Tibial artery (tissue), 4 donors: ENCODE results near the gene B3GLCT.

Experiments used
- DNase-seq, 2 donors: peaks; one replicate each; pipeline ENCODE4 v3.0.0-alpha.2; 2019
- H3K27ac ChIP-seq, 2 donors: fragments of 200-600 bp; sonication (generic) in 1 of 2; 1 replicate in 1 of 2; 2 replicates in 1 of 2; pipeline ENCODE4 v1.5.1; 2018 to 2019; ENCODE audit warnings: mild to moderate bottlenecking in 1 of 2
- H3K27me3 ChIP-seq, 2 donors: fragments of 200-600 bp; sonication (generic) in 1 of 2; one replicate each; pipeline versions ENCODE4 v1.5.1 to v1.6.0; 2016 to 2019
- H3K36me3 ChIP-seq, 3 donors: fragments of 200-600 bp; sonication (generic) in 2 of 3; one replicate each; pipeline ENCODE4 v1.5.1; 2016 to 2019; ENCODE audit warnings: mild to moderate bottlenecking in 2 of 3
- H3K4me1 ChIP-seq, 4 donors: fragments of 200-600 bp; sonication (generic) in 2 of 4; 1 replicate in 3 of 4; 2 replicates in 1 of 4; pipeline ENCODE4 v1.5.1; 2016 to 2019
- H3K4me3 ChIP-seq, 2 donors: fragments of 200-600 bp; sonication (generic) in 1 of 2; 1 replicate in 1 of 2; 2 replicates in 1 of 2; pipeline ENCODE4 v1.5.1; 2018 to 2019; ENCODE audit warnings: mild to moderate bottlenecking in 2 of 2
- H3K9me3 ChIP-seq, 3 donors: fragments of 200-600 bp; sonication (generic) in 1 of 3; one replicate each; pipeline ENCODE4 v1.5.1; 2016 to 2019
- CTCF ChIP-seq, 2 experiments: fragments of 200-600 bp in 1 of 2; fragments of 450-650 bp in 1 of 2; IDR thresholded peaks; one replicate each; pipeline ENCODE4 v1.5.1; 2017 to 2019; ENCODE audit warnings: antibody characterized with exemption in 2 of 2, mild to moderate bottlenecking in 1 of 2, moderate library complexity in 1 of 2
- intact Hi-C: fragments of 100-400 bp; cut with DNase I; formaldehyde crosslinking; loops from one replicate; pipeline ENCODE4 v1.15.0; 2023; ENCODE audit warnings: low total_unique reads

Gene B3GLCT

DNA sequence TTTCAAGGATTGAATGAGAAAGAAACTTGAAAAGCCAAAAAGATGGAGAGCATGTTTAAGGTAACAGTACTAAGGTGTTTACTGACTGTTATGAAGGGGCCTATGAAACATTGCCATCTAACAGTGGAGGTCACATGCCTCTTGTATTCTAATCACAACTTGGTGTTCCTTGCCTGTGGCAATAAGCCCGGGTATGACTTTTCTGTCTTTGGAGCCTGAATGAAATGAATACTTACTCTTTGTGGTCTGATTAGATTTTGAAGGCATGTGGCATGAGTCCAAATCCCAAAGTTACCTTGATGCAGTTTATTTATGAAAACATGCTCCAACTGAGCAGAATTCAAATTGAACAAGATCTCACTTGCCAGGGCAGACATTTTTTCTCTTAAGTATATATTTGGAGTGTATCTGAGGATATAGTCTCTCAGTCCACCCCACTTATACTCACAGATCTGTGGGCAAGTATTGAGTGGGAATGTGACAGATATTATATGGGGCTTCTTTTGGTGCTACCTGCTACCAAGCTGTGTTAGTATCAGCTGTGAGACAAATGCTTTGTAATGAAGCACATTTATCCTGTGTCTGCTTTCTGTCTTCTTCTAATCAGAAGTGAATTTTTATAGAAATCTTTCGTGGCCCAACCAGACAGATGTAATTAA is 67.5 kb downstream of the B3GLCT start:
- Histone ChIP-seq H3K4me3 (no peak overlapping the region), H3K36me3 (peaks cover 41 to 52% (median 51%) of the 10 kb centered on the region in 3 donors)

DNA sequence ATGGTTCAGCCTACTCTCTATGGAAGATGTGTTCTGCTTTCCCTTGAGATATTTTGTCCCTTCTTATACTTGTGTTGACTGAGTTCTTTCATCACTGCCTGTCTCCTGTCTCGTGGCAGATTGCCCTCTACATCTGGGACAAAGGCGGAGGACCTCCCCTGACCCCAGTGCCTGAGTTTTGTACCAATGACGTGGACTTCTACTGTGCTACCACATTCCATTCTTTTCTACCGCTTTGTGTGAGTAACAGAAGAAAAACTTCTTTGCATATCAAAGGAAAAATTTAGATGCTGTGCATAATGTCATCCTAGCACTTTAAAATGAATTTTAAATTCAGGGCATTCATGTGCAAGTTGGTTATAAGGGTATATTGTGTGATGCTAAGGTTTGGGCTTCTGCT is 74.6 kb downstream of the B3GLCT start:
- Histone ChIP-seq H3K36me3 (peaks cover 28 to 35% (median 35%) of the 10 kb centered on the region in 3 donors), H3K9me3 (peaks cover 0 to 8% (median 0%) of the 10 kb centered on the region in 3 donors), H3K27me3 (no peaks in the 10 kb centered on the region), H3K4me3 (no peak overlapping the region), H3K4me1 (peaks cover 0 to 4% (median 0%) of the 10 kb centered on the region in 4 donors), H3K27ac (no peak overlapping the region)
- DNase-seq: no peak
- TF ChIP-seq CTCF (IDR thresholded peaks at IDR 0.05): no peak
- intact Hi-C loops: no loop called here

More for the DNA sequence above, 67.5 kb downstream of the B3GLCT start:
- Histone ChIP-seq H3K27ac (no peak overlapping the region), H3K27me3 (no peaks in the 10 kb centered on the region), H3K4me1 (no peaks in the 10 kb centered on the region), H3K9me3 (peaks cover 0 to 8% (median 0%) of the 10 kb centered on the region in 3 donors)
- DNase-seq: no peak
- TF ChIP-seq CTCF (IDR thresholded peaks at IDR 0.05): no peak
- intact Hi-C loops: no loop called here

GRCh38 chr13:31276421-31276820 is 76.6 kb downstream of the B3GLCT start:
- Histone ChIP-seq H3K4me1 (peaks cover 0 to 4% (median 0%) of the 10 kb centered on the region in 4 donors), H3K36me3 (peaks cover 10 to 17% (median 16%) of the 10 kb centered on the region in 3 donors), H3K27me3 (no peaks in the 10 kb centered on the region), H3K4me3 (no peak overlapping the region), H3K9me3 (no peaks in the 10 kb centered on the region), H3K27ac (no peak overlapping the region)
- intact Hi-C loops: no loop called here
- no peak for DNase-seq
- no peak for TF ChIP-seq CTCF (IDR thresholded peaks at IDR 0.05)

GRCh38 chr13:31278869-31279268 is 79.1 kb downstream of the B3GLCT start:
- Histone ChIP-seq H3K4me3 (no peak overlapping the region), H3K4me1 (peaks cover 0 to 4% (median 0%) of the 10 kb centered on the region in 4 donors), H3K9me3 (no peaks in the 10 kb centered on the region), H3K27ac (no peak overlapping the region), H3K36me3 (peaks cover 12 to 17% (median 16%) of the 10 kb centered on the region in 3 donors), H3K27me3 (no peaks in the 10 kb centered on the region)
- no peak for DNase-seq
- TF ChIP-seq CTCF (IDR thresholded peaks at IDR 0.05): no peak
- intact Hi-C loops: no loop called here

DNA sequence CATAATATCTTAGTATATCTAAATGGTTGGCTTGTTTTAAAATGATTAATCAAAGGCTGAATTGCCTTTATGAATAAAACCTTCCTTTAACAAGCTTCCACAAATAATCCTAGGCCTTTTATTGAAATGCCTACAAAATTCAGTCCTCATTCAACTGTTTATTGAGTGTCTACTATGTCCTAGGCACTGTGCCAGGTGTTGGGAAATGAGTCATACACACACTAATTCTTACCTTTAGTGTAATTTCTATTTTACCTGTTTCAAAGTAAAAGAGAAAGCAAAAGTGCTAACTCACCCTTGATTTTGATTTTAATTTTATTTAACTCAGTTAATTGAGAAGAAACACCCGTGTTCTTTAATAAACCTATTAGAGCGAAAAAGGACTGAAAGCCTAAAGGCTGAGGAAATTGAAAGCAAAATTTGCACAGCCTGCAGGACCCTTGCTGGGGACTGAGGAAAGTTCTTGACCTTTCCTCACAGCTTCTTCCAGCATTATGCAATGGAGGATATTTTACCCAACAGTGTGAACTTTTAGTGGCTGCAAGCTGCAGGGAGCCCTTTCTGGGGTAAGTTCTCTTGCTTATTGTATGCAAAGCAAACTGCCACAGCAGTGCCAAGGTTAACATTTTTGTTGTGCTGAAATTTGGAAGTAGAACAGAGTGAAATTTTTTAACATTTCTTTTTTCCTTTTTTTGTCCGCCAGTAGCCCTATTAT is 83.1 kb downstream of the B3GLCT start:
- Histone ChIP-seq H3K4me3 (no peak overlapping the region), H3K27me3 (no peaks in the 10 kb centered on the region), H3K4me1 (no peaks in the 10 kb centered on the region), H3K36me3 (peaks cover 15 to 29% (median 19%) of the 10 kb centered on the region in 3 donors), H3K27ac (no peak overlapping the region), H3K9me3 (no peaks in the 10 kb centered on the region)
- no peak for DNase-seq
- intact Hi-C loops: no loop called here
- no peak for TF ChIP-seq CTCF (IDR thresholded peaks at IDR 0.05)
